Raji (cell line): Measurements from ENCODE around the gene SLC6A13.

Source experiments
- POLR2A ChIP-seq: IDR thresholded peaks from 2 replicates; pipeline ENCODE4 v1.6.1; 2011; ENCODE audit warnings: low read depth, low read length, control low read depth; ENCODE audit not compliant: insufficient read depth

Gene SLC6A13

DNA sequence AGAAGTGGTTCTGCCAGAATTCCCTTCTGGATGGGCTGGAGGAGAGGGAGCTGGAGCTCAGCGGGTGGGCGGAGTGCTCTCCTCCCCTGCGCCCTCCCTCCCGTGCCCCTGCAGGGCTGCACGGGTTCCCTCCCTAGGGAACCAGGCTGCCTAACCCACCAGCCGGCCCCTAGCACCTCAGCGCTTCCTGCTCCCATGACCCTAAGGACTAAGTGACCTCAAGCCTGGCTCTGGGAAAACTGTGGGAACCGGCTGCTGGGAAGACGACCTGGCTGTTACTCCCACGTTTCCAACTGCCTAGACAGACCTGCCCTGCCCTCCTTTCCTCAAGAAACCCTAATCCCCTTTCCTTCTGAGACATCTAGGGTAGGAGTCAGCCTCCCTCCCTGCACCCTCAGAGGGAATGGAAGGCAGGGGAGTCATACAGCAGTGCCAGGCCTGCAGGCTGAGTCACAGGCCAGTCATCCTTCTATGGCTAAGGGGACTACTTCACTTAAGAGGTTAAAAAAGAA, 80.2 kb downstream of the SLC6A13 start:
- TF ChIP-seq POLR2A = no peak

DNA sequence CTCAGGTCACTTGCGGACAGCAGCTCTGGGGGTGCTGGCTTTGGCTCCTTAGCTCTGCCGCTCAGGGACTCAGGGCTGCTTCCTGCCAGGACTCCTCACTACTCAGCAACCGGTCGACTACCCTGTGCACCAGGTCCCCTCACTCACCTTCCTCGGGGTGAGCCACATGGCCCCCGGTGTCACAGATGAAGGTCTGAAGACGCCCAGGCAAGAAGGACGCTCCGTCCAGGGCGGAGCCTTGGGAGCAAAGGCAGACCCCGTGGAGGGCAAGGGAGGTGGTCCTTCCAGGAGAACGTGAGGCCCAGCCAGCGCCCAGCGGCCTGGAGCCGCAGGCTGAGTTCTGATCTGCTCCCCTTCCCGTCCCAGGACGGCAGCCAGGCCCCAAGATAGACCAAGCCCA, 80.7 kb downstream of the SLC6A13 start:
- no peak for TF ChIP-seq POLR2A

DNA sequence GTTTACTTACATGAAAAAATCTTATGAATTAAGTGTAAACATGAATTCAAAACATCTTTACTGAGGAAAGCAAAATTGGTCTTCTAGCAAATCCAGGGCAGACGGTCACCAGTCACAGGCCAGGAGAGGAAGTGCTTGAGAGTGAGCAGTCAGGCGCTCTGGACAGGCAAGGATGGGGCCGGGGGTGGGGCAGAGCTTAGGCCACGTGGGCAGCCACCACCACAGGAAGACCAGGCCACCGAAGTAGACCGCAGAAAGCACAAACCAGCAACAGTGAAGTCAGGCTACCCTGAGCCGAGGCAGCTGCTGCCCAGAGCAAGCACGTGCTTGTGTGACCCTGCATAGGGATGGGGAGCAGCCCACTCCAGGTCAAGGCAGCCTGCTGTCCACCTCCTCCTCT, 82.2 kb downstream of the SLC6A13 start:
- TF ChIP-seq POLR2A = no peak

DNA sequence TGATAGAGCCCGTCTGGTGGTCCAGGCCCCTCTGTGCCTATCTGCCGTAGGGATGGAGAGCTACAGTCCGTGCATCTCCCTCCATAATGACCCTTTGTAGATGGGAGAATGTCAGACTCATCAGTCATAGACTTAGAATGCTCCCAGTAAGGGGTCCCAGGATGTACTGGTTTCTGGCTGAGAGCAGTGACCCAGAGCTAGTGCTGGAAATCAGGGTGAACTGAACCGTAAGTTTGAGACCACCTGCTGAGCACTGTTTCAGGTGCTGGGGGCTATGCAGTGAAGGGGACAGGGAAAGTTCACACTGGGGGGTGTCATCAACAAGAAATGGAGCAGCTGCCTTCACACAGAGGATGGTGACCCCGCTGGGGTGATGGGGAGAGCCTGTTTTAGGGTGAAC, 82.8 kb downstream of the SLC6A13 start:
- no peak for TF ChIP-seq POLR2A

DNA sequence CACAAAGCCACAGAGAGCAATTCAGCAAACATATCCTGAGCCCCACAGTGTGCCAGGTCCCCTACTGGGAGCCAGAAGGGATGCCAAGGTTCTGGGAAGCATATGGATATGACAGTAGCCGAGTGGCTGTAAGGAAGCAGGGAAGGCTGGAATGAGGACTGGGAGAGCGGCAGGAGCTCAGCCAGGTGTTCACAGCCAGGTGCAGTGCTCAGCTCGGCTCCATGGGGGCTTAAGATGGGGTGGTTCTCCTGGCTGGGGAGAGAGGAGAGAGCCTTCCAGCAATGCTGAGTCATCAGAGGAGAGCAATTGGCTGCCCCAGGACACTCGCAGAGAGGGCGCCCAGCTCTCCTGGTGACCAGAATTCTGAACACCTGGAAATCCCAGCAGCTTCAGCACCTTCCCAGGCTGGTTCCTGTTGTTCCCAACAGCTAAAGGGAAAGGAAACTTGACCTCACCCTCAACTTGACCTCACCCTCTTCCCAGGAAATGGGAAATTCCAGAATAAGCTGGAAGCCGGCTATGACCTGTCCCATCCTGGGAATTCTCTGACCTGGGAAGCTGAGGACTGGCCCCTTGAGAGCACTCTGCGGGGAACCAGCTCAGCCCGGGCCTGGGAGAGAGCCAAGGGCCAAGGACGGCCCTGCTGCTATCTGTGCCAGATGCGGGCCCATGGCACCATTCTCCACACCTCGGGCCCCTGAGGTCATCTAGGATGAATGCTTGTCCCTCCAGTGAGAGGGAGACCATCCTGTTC, 83.3 kb downstream of the SLC6A13 start:
- TF ChIP-seq POLR2A = no peak

DNA sequence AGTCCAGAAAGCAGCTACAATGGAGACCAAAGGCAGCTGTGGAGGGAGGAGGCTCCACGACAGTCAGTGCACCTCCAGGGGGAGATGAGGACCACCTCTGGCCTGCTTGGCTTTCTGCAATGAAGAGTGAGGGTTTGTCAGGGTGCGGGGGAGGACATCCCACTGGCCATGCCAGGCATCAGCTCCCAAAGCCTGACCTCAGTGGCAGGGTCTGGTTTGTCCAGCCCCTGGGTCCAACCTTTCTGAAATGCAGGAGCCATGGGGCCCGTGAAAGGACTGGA, 83.9 kb downstream of the SLC6A13 start:
- TF ChIP-seq POLR2A = no peak

DNA sequence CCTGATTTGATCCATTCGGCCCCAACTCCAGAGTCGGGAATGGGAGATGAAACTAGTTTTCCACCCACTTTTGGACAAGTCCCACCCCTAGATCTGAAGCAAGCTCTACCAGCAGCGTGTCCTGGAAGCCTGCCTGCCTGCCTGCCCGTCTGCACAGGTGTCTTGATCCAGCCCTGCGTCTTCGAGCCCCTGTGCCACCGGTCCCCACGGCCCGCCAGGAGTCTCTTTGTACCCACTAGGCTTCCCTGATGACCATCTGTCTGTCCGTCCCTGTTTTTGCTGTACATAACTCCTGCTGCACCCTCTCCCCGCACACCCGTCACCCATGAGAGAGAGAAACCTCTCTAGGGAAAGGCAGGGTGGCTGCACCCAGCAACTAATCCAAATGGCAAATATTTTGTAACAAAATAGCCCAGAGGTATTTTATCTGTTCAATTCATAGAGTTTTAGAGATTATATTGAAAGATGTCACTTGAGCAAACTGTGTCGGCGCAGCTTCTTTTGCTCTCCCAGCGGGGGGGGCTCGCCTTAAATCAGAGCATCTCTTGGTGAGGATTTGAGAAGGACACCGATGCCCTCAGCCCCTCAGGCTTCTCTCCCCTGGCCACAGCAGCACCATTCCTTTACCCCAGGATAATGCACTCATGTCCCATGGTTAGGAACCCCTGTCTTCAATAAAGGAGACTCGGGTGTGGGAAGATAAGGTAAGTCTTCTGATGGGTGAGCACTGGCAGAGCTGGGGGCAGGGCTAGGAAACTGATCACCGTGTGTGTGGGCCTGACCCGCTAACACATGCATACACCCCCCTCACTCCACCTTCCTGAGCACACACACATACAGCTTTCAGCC, 84.4 kb downstream of the SLC6A13 start:
- TF ChIP-seq POLR2A = no peak

DNA sequence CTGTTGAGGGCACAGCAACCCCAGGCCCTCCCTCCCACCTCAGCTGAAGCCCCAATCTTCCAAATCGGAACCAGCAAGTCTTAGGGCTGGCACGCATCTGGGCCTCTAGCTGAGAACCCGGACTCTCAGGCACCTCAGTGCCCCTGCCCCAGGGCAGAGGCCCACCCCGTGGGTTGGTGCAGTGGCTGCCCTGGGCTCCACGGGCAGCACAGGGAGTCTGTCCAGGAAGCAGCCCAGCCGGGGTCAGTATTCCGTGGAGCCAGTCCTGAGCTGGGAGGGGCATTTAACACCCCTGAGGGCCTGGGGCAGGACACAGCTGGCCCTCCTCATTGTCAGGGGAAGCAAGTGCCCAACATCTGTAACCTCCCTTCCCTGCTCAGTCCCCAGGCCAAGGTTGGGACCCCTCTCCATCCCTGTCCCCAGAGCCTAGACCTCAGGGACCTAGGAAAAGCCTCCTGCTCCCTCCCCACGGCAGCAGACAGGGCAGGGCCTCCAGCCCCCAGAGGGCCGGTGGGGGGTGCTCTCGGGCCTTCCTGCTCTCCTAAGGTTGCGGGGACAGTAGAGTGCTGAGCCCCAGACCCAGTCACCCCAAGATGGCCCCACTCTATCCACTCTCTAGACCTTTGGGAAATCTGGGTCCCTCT, 85.2 kb downstream of the SLC6A13 start:
- TF ChIP-seq POLR2A = no peak

DNA sequence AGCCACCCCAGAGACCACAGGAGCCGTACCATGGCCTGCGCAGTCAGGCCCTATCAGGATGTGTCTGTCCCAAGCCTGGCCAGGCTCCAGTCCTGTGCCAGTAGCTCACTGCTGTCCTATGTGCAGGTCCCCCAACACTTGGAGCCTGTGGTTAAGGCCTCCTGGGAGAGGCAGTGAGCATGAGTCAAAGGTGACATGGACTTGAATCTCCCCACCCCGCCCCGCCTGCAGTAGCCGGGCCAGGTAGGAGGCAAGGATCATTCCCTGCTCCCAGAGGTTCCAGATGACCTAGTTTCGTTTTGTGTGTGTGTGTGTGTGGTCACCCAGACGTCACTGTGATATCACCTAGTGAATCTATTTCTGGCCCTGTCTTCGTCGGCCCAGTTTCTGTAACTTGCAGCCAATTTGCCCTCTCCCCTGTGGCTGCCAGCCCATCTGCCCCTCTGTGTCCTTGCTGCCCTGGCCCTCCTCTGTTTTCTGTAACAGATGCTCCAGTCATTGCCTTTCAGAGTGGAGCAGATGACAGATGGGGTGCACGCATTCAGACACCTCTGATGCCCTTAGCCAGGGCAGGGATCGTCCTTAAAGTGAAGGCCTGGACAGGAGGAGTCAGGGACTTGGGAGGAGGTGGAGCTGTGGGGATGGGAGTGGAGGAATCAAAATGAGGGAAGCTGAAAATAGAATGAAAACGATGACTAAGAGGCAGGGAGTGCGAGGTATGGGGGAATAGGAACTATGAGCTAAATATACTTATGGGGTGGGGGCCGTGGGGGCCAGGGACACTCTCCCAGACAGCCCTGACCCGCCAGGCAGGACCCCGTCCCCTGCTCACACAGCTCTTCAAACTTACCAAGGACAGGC, 86.1 kb downstream of the SLC6A13 start:
- no peak for TF ChIP-seq POLR2A

DNA sequence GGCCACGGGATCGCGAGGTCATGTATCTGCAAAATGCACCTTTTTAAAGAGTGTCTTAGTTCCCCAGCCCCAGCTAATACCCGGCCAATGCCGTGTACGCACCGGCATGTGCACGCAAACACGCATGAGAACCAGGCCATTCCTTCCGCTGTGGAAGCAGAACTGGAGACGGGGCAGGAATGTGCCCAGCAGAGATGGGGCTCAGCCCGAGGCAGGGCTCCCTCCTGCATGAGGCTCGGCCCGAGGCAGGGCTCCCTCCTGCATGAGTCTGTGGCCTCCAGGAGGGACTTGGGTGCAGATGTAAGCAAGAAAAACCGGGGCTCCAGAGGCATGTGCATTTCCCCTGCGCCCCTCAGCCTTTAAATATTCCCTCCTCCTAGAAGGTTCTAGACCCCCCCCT, 86.9 kb downstream of the SLC6A13 start:
- no peak for TF ChIP-seq POLR2A

DNA sequence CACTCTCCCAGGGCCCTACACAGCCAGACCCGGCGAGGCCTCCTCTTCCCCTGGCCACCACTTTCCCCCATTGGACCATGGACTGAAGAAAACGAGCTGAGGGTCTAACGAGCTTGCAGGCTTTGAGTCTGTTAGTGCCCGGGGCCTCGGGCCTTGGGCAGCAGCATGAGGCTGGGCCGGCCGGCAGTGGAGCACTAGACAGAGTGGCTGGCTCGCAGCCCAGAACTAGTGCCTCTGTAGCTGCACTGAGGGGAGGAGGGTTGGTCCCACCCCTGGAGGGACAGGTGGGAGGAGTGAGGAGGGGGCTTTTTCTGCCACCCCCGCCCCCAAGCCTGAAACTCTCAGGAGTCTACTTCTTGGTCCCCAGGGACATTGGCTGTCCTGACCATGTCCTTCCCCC, 87.4 kb downstream of the SLC6A13 start:
- TF ChIP-seq POLR2A = no peak

DNA sequence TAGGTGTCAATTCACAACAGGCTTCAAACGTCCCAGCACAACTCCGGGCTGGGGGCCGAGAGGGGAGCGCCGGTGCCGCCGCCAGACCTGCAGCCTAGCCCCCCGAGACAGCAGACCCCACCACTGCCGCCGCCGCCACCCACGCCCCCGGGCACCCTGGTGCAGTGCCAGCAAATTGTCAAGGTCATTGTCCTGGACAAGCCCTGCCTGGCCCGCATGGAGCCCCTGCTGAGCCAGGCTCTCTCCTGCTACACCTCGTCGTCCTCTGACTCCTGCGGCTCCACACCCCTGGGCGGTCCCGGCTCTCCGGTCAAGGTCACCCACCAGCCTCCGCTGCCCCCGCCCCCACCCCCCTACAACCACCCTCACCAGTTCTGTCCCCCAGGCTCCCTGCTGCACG, 88.0 kb downstream of the SLC6A13 start:
- no peak for TF ChIP-seq POLR2A

DNA sequence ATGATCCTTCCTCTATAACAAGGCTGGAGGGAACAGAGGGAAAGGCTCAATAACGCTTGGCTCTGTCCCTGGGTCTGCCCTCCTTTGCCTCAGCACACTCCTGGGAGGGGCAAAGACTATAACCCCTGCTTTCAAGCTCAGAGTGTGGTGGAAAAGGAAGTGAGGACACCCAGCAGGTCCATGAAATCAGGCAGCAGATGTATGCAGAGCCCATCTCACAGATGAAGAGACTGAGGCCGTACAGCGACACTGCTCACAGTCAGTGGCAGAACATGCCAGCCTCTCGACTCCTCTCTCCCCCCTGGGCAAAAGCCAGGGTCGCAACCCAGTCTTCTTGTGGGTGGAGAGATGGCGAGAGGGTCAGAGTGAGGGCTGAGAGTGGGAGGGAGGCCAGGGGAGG, 88.5 kb downstream of the SLC6A13 start:
- TF ChIP-seq POLR2A = no peak

DNA sequence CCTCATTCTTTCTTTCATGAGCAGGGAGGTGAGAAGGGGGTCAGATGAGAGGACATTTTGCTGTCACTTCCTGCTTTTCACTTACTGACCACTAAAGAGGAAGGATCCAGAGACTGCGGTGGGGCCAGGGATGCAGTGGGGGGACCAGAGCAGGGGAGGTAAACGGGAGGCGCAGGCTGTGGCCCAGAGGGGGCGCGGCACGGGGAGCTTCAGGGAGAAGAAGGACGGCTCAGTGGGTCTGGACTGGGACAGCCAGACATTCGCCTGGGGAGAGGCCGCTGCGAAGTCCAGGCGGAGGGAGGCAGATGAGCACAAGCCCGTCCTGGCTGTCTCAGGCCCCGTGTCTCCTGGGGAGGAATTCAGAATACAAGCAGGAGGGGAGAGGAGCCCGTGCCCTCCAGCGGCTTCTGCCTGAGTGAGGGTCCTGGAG, 89.9 kb downstream of the SLC6A13 start:
- no peak for TF ChIP-seq POLR2A
